ENCODE measurements around the gene B4GALT7. TPM values are rescaled to one million over a fixed set of nuclear protein-coding genes. Genes with fewer than 3 reads are reported as not detected.

B4GALT7 gene
- total RNA-seq, 1 donor from 2014 or later = 11.6 TPM

DNA sequence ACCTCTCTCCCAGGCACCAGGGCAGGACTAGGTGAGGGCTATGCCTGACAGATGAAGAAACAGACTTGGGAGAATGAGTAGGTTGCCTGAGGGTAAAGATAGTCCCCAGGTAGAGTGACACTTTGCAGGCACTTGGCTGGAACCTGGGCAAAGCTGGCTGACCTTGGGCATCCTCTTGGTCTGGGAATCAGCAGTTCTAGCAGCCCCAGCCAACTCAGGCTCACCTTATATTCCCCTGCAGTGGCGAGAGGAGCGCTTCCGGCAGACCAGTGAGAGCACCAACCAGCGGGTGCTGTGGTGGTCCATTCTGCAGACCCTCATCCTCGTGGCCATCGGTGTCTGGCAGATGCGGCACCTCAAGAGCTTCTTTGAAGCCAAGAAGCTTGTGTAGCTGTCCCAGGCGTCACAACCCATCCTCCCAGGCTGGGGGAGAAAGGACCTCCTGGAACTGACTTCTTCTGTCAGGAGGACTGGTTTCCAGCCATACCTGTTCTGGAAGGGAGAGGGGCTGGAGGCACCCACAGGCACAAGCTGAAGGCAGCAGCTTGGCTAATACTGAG is 4.8 kb upstream of the B4GALT7 start:
- H3K79me2 ChIP-seq (ENCODE audit: low read depth) = peaks cover 11% of the 10 kb centered on the region
- H3K4me1 Mint-ChIP-seq = peaks cover 18% of the 10 kb centered on the region
- H3K9ac ChIP-seq = no peak overlapping the region
- H3K4me2 ChIP-seq = no peak overlapping the region
- H3K4me3 ChIP-seq = no peak overlapping the region
- peaks cover 18% of the 10 kb centered on the region for H3K36me3 Mint-ChIP-seq
- H4K20me1 ChIP-seq (ENCODE audit: low read depth) = no peaks in the 10 kb centered on the region
- H3K4me1 ChIP-seq = no peaks in the 10 kb centered on the region
- H2AFZ ChIP-seq (replicated peaks) = no peak overlapping the region
- peaks cover 9% of the 10 kb centered on the region for H3K27me3 Mint-ChIP-seq (ENCODE audit: insufficient read depth, low read depth)
- peaks cover 12% of the 10 kb centered on the region for H3F3A ChIP-seq (ENCODE audit: low read depth)
- H3K9me3 ChIP-seq (ENCODE audit: low read depth) = no peaks in the 10 kb centered on the region
- DNase-seq (ENCODE audit: low spot score) = no peak
- H3K27ac ChIP-seq = no peak overlapping the region
- H3K9me3 Mint-ChIP-seq = no peaks in the 10 kb centered on the region
- no peak overlapping the region for H3K4me3 Mint-ChIP-seq
- no peak for TF ChIP-seq EZH2 (IDR thresholded peaks at IDR 0.05)
- TF ChIP-seq, protein P1, sequence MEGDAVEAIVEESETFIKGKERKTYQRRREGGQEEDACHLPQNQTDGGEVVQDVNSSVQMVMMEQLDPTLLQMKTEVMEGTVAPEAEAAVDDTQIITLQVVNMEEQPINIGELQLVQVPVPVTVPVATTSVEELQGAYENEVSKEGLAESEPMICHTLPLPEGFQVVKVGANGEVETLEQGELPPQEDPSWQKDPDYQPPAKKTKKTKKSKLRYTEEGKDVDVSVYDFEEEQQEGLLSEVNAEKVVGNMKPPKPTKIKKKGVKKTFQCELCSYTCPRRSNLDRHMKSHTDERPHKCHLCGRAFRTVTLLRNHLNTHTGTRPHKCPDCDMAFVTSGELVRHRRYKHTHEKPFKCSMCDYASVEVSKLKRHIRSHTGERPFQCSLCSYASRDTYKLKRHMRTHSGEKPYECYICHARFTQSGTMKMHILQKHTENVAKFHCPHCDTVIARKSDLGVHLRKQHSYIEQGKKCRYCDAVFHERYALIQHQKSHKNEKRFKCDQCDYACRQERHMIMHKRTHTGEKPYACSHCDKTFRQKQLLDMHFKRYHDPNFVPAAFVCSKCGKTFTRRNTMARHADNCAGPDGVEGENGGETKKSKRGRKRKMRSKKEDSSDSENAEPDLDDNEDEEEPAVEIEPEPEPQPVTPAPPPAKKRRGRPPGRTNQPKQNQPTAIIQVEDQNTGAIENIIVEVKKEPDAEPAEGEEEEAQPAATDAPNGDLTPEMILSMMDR (IDR thresholded peaks at IDR 0.05) = no peak
- no peak for TF ChIP-seq EZH2phosphoT487 (IDR thresholded peaks at IDR 0.05)
- H3K27me3 ChIP-seq = peaks cover 37% of the 10 kb centered on the region
- no peaks in the 10 kb centered on the region for H3K36me3 ChIP-seq
- no peak overlapping the region for H3K27ac Mint-ChIP-seq

DNA sequence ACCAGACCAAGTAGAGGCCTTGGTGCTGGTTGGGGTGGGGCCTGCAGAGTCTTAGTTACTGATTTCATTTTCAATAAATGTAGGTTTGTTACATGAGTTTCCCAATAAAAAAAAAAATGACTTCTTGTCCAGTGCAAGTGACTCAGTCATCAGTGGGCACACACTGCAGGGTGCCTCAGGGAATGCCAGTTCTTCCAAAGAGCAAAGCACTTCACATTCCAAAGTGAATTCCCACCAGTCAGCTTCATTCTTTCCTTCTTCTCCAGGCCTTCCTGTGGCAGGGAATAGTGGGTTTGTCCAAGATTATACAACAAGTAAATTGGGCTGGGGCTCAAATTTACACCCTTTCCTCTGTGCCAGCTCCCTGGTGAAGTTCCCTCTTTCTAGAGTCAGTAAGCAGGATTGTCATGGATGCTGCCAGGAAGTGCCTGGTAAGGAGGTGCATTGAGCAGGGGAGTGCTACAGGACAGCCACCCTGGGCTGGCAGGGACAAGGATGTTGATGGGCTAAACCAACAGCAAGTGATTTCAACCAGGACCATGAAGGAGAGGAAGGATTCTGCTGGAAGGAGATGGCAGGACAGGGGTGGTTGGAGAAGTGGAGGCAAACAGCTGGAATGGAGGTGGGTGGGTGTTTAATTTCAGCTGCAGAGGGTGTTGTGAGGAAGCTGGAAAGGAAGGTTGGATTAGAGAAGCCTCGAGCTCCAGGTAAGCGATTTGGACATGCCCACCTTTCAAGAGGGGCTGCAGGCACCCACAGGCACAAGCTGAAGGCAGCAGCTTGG is 3.7 kb upstream of the B4GALT7 start:
- DNase-seq (ENCODE audit: low spot score) = no peak
- Mint-ChIP-seq H3K4me3 (peak overlapping the region; percentile 63), H3K9me3 (no peaks in the 10 kb centered on the region)

DNA sequence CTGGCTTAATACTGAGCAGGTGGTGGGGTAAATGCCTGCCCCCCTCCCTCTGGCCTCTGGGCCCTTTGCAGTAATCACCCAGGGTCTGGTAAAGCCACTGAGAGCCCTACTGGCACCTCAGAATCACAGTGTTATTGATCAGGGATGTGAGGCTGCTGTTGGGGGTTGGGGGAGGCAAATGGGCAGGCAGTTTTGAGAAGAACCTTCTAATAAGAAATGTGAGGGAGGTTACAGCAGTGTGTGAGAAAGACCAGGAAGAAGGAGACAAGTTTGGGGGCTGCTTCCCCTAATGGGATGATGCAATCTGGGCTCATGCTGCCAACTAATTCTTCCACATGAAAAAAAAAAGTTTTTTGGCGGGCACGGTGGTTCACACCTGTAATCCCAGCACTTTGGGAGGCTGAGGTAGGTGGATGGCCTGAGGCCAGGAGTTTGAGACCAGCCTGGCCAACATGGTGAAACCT is 3.1 kb upstream of the B4GALT7 start:
- Histone ChIP-seq H3K79me2 (ENCODE audit: low read depth) (peaks cover 14% of the 10 kb centered on the region), H3K9me3 (ENCODE audit: low read depth) (no peaks in the 10 kb centered on the region), H3K4me1 (no peaks in the 10 kb centered on the region), H3K36me3 (no peaks in the 10 kb centered on the region), H3K4me2 (no peak overlapping the region), H3F3A (ENCODE audit: low read depth) (peaks cover 12% of the 10 kb centered on the region), H3K4me3 (no peak overlapping the region), H4K20me1 (ENCODE audit: low read depth) (no peaks in the 10 kb centered on the region), H3K9ac (no peak overlapping the region), H2AFZ (replicated peaks) (no peak overlapping the region), H3K27me3 (peaks cover 22% of the 10 kb centered on the region), H3K27ac (no peak overlapping the region)
- Mint-ChIP-seq H3K4me3 (no peak overlapping the region), H3K27me3 (ENCODE audit: insufficient read depth, low read depth) (peaks cover 7% of the 10 kb centered on the region), H3K9me3 (no peaks in the 10 kb centered on the region), H3K4me1 (peaks cover 32% of the 10 kb centered on the region), H3K27ac (no peak overlapping the region), H3K36me3 (peaks cover 18% of the 10 kb centered on the region)
- DNase-seq (ENCODE audit: low spot score) = no peak
- no peak for TF ChIP-seq EZH2phosphoT487 (IDR thresholded peaks at IDR 0.05)
- no peak for TF ChIP-seq EZH2 (IDR thresholded peaks at IDR 0.05)
- TF ChIP-seq, protein P1 (IDR thresholded peaks at IDR 0.05) = no peak

More for the DNA sequence above, 3.7 kb upstream of the B4GALT7 start:
- Histone ChIP-seq H4K20me1 (ENCODE audit: low read depth) (no peaks in the 10 kb centered on the region), H3K79me2 (ENCODE audit: low read depth) (peaks cover 14% of the 10 kb centered on the region), H3K36me3 (no peaks in the 10 kb centered on the region), H3K4me1 (no peaks in the 10 kb centered on the region), H3K9ac (no peak overlapping the region), H3K27me3 (peaks cover 26% of the 10 kb centered on the region), H3F3A (ENCODE audit: low read depth) (peaks cover 12% of the 10 kb centered on the region), H3K9me3 (ENCODE audit: low read depth) (no peaks in the 10 kb centered on the region), H3K4me3 (no peak overlapping the region), H3K27ac (no peak overlapping the region), H3K4me2 (no peak overlapping the region), H2AFZ (replicated peaks) (no peak overlapping the region)
- peaks cover 26% of the 10 kb centered on the region for H3K4me1 Mint-ChIP-seq
- H3K36me3 Mint-ChIP-seq = peaks cover 18% of the 10 kb centered on the region
- TF ChIP-seq, protein P1 (IDR thresholded peaks at IDR 0.05) = no peak
- TF ChIP-seq EZH2phosphoT487 (IDR thresholded peaks at IDR 0.05) (no peak), EZH2 (IDR thresholded peaks at IDR 0.05) (no peak)
- H3K27ac Mint-ChIP-seq = no peak overlapping the region
- peaks cover 7% of the 10 kb centered on the region for H3K27me3 Mint-ChIP-seq (ENCODE audit: insufficient read depth, low read depth)

Measured in neural progenitor cell (in vitro differentiated cells).